GM12878 (cell line): ENCODE measurements around the gene LDB2. TPM values are rescaled to one million over a fixed set of nuclear protein-coding genes. Genes with fewer than 3 reads are reported as not detected.

ENCODE experiments used
- ATAC-seq: fragments of 200-7000 bp; cut with Tn5 transposase; 3 replicates; pipeline ENCODE4 v1.9.1; 2020; ENCODE audit warnings: mild to moderate bottlenecking, moderate library complexity
- BruUV-seq: library from RNA; stranded (reverse); fragments of 400-500 nt; replicated peaks from 2 replicates; lab custom pipeline; 2021; lab: Mats Ljungman, UMichigan
- CTCF ChIA-PET: fragments of 300-600 bp; sonication (Branson Sonifier 250); formaldehyde crosslinking; extraction: SDS; loops from one replicate; lab custom pipeline; 2021; ENCODE audit warnings: inconsistent platforms; lab: Yijun Ruan, JAX
- POLR2A ChIA-PET: fragments of 350-600 bp; formaldehyde crosslinking; extraction: SDS; loops from one replicate; lab custom pipeline; 2021; ENCODE audit warnings: inconsistent platforms; lab: Charles Lee
- RAD21 ChIA-PET: fragments of 300-600 bp; sonication (Branson Sonifier 250); formaldehyde crosslinking; loops from one replicate; lab custom pipeline; 2023; ENCODE audit warnings: antibody characterized with exemption; ENCODE audit not compliant: unreplicated experiment; lab: Charles Lee
- SMC1A ChIA-PET: fragments of 300-600 bp; sonication (Branson Sonifier 250); formaldehyde crosslinking; loops from one replicate; lab custom pipeline; 2023; ENCODE audit not compliant: unreplicated experiment, uncharacterized antibody; lab: Charles Lee
- DNase-seq: peaks from one replicate; pipeline ENCODE4 v3.0.0-alpha.2; 2011; ENCODE audit warnings: low read depth, low spot score
- FAIRE-seq: peaks from 3 replicates; lab custom pipeline; 2011; peaks lifted over from hg19 to GRCh38; lab: Jason Lieb, UNC
- H2AFZ ChIP-seq: 2 replicates; pipeline ENCODE4 v1.6.0; 2011; ENCODE audit warnings: low read depth, low read length, control low read depth; ENCODE audit not compliant: control insufficient read depth
- H3K27ac ChIP-seq: 2 replicates; pipeline ENCODE4 v1.5.1; 2011; ENCODE audit warnings: control low read depth; ENCODE audit not compliant: control insufficient read depth, insufficient read depth
- H3K27me3 ChIP-seq, 2 experiments: replicated peaks in 1 of 2; 2 replicates each; pipeline versions ENCODE4 v1.6.0 to v1.6.1; 2011; ENCODE audit warnings: low read length in 1 of 2; ENCODE audit not compliant: control insufficient read depth in 2 of 2, insufficient read depth in 2 of 2
- H3K36me3 ChIP-seq, 2 experiments: 2 replicates each; pipeline ENCODE4 v1.5.1; 2011; ENCODE audit warnings: low read length in 1 of 2; ENCODE audit not compliant: control insufficient read depth in 2 of 2, insufficient read depth in 2 of 2
- H3K4me1 ChIP-seq: 2 replicates; pipeline ENCODE4 v1.6.1; 2011; ENCODE audit warnings: mild to moderate bottlenecking, low read length, moderate library complexity, mixed read lengths; ENCODE audit not compliant: control insufficient read depth, insufficient read depth
- H3K4me2 ChIP-seq: 2 replicates; pipeline ENCODE4 v1.6.0; 2011; ENCODE audit warnings: control low read depth; ENCODE audit not compliant: control insufficient read depth, insufficient read depth
- H3K4me3 ChIP-seq: fragments of 200-600 bp; sonication (generic); 2 replicates; pipeline ENCODE4 v1.5.1; 2016
- H3K79me2 ChIP-seq: 2 replicates; pipeline ENCODE4 v1.6.0; 2011; ENCODE audit warnings: low read length; ENCODE audit not compliant: control insufficient read depth, insufficient read depth
- H3K9ac ChIP-seq: 2 replicates; pipeline ENCODE4 v1.8.0; 2011; ENCODE audit warnings: low read length, control low read depth, mixed read lengths; ENCODE audit not compliant: control insufficient read depth, insufficient read depth
- H3K9me3 ChIP-seq: replicated peaks from 3 replicates; pipeline ENCODE4 v1.5.1; 2011; ENCODE audit warnings: mild to moderate bottlenecking, low read length; ENCODE audit not compliant: control insufficient read depth, insufficient read depth
- H4K20me1 ChIP-seq: 2 replicates; pipeline ENCODE4 v1.6.0; 2011; ENCODE audit not compliant: control insufficient read depth, insufficient read depth
- ATF7 ChIP-seq: fragments of 450-650 bp; IDR thresholded peaks from 2 replicates; pipeline ENCODE4 v1.6.1; 2016; ENCODE audit warnings: low read depth, mild to moderate bottlenecking
- BMI1 ChIP-seq: fragments of 450-650 bp; IDR thresholded peaks from 2 replicates; pipeline ENCODE4 v1.6.1; 2016; ENCODE audit warnings: mild to moderate bottlenecking, moderate library complexity, borderline replicate concordance
- HSF1 ChIP-seq: fragments of 150-350 bp; IDR thresholded peaks from 2 replicates; pipeline ENCODE4 v1.6.1; 2014; ENCODE audit warnings: mild to moderate bottlenecking, low read depth, low read length
- IRF3 ChIP-seq: fragments of 450-650 bp; IDR thresholded peaks from 2 replicates; pipeline ENCODE4 v1.6.1; 2014; ENCODE audit warnings: mild to moderate bottlenecking
- JUNB ChIP-seq: IDR thresholded peaks from 2 replicates; pipeline ENCODE4 v1.6.1; 2016; ENCODE audit warnings: antibody characterized with exemption, mild to moderate bottlenecking
- MEF2A ChIP-seq: IDR thresholded peaks from 2 replicates; pipeline ENCODE4 v1.6.1; 2011; ENCODE audit warnings: low read depth, mild to moderate bottlenecking, low read length, moderate library complexity; ENCODE audit not compliant: insufficient read depth
- MLLT1 ChIP-seq: fragments of 450-650 bp; IDR thresholded peaks from 2 replicates; pipeline ENCODE4 v1.6.1; 2016; ENCODE audit warnings: mild to moderate bottlenecking
- MTA3 ChIP-seq: IDR thresholded peaks from 2 replicates; pipeline ENCODE4 v1.6.1; 2012; ENCODE audit warnings: low read length, inconsistent platforms, borderline replicate concordance
- POLR2AphosphoS2 ChIP-seq: IDR thresholded peaks from 2 replicates; pipeline ENCODE4 v1.6.1; 2011; ENCODE audit warnings: low read depth, mild to moderate bottlenecking, low read length, improper control_type of control experiment, moderate library complexity
- SKIL ChIP-seq: fragments of 450-650 bp; IDR thresholded peaks from 2 replicates; pipeline ENCODE4 v1.6.1; 2017; ENCODE audit warnings: mild to moderate bottlenecking, low read depth, inconsistent platforms; ENCODE audit not compliant: poor library complexity, severe bottlenecking
- TARDBP ChIP-seq: IDR thresholded peaks from 2 replicates; pipeline ENCODE4 v1.6.1; 2016; ENCODE audit warnings: borderline replicate concordance
- ZNF687 ChIP-seq: fragments of 450-650 bp; IDR thresholded peaks from 2 replicates; pipeline ENCODE4 v1.6.1; 2017; ENCODE audit warnings: mild to moderate bottlenecking, moderate library complexity
- WGBS: methylation state at CpG from one replicate; pipeline ENCODE4 v1.1.6; 2016; ENCODE audit warnings: low lambda C conversion rate; ENCODE audit not compliant: insufficient replicate concordance, insufficient coverage; ENCODE audit errors: missing lambda C conversion rate; 5-methylcytosine and 5-hydroxymethylcytosine counted together
- in situ Hi-C: fragments of 300-500 bp; cut with MboI; formaldehyde crosslinking; loops from 9 replicates; pipeline ENCODE4 v1.14.3; 2018; ENCODE audit warnings: mixed read lengths
- intact Hi-C: fragments of 100-400 bp; cut with micrococcal nuclease; formaldehyde crosslinking; loops from one replicate; pipeline ENCODE4 v1.14.2; 2022; ENCODE audit not compliant: unreplicated experiment
- polyA plus RNA-seq, 11 experiments: library from polyadenylated mRNA; depleted of rRNA in 4 of 11; unstranded in 6 of 11; stranded (reverse) in 5 of 11; fragments of >200 nt; fragmentation: Nextera tagmentation in 4 of 11; fragmentation: Illumina TruSeq in 1 of 11; extraction: Ambion mirVana in 4 of 11; extraction: Trizol in 1 of 11; gene quantifications; 1 replicate in 1 of 11; 2 replicates in 10 of 11; pipeline versions ENCODE4 v1.2.1 to v1.2.3, GENCODE V29; 2011 to 2016; ENCODE audit warnings: inconsistent platforms in 2 of 11, missing spikeins in 2 of 11, low read depth in 1 of 11
- total RNA-seq, 4 experiments: library from RNA; depleted of rRNA in 3 of 4; stranded (reverse); fragments of >200 nt in 3 of 4; fragmentation: Illumina TruSeq in 1 of 4; extraction: Trizol in 1 of 4; gene quantifications; 2 replicates each; pipeline versions ENCODE4 v1.2.1 to v1.2.3, GENCODE V29; 2013 to 2021

LDB2 gene
- total and polyA plus RNA-seq, 10 of the 15 experiments (the other 5 are each of a cell fraction or from before 2014, with no cell fraction given): 0.15 TPM; not detected in 9

DNA sequence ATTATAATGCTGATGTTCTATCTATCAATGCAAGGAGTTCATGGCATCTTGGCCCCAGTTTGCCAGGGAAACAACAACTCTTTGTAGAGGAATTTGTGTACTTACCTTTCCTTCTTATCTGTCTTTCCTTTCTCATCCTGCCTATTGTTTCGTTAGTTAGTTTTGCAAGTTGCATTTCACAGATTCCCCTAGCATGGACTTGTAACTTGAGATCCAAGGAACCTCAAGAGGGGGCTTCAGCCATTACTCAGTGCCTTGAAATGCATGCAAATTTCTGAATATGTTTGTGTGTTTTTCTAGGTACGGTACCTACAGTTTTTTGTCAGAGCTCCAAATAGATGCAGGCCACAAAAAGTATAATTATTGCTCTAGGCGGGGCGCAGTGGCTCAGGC lies 203.6 kb downstream of the LDB2 start (continued):
- no peak for TF ChIP-seq SKIL
- no peak for TF ChIP-seq MTA3
- TF ChIP-seq MEF2A: no peak
- no peak for TF ChIP-seq IRF3
- no peak for TF ChIP-seq MLLT1

DNA sequence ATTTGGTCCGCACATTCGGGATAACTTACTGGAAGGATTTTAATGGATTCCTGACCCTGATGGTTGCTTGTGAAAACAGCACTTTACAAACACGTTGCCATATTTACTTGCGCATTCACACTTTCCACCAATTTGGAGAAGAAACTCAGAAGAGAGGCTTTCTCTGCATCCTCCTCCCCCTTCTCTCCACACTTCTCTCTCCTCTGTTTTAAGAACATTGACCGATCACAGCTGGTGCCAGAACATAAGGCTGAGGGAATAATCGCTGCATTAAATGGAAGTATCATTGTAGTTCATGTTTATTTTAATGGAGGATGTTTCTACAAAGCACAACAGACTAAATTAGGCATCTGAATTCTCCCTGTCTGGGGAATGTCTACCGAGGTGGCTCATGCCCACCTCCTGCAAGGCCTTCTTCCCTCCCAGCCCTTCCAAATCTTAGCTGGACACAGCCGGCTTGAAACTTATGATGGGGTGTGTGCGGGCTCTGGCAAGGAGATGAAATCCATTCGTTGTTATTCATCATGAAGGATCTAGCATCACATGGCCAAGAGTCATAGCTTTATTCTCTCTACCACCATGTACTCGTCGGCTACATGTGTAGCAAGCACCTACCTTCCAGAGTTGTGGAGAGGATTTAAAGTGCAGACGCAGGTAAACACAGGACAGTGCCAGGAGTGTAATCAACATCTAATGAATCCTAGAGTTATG lies 204.1 kb downstream of the LDB2 start:
- H3K9me3 ChIP-seq: no peaks in the 10 kb centered on the region
- no peak overlapping the region for H3K9ac ChIP-seq
- in situ Hi-C loops (no loop called here), intact Hi-C loops (no loop called here)
- no peaks in the 10 kb centered on the region for H4K20me1 ChIP-seq
- H3K27ac ChIP-seq: no peak overlapping the region
- H3K79me2 ChIP-seq: no peaks in the 10 kb centered on the region
- FAIRE-seq (no peak), DNase-seq (no peak), ATAC-seq (no peak)
- H3K4me2 ChIP-seq: no peak overlapping the region
- POLR2A ChIA-PET: no interaction called here
- no peaks in the 10 kb centered on the region for H3K27me3 ChIP-seq
- H3K4me3 ChIP-seq: no peak overlapping the region
- CTCF ChIA-PET: no interaction called here
- BruUV-seq: no TSS peak
- no peaks in the 10 kb centered on the region for H3K4me1 ChIP-seq
- no peaks in the 10 kb centered on the region for H3K36me3 ChIP-seq
- SMC1A ChIA-PET: no interaction called here
- H2AFZ ChIP-seq: no peak overlapping the region
- 40% methylated on average over 13 of the region's 13 CpGs for WGBS
- RAD21 ChIA-PET: no interaction called here
- TF ChIP-seq JUNB (no peak), TARDBP (no peak), POLR2AphosphoS2 (no peak), HSF1 (no peak), ZNF687 (no peak), BMI1 (no peak), ATF7 (no peak)
